HepG2 (cell line): ENCODE data around the gene ATF6. TPM values are rescaled to one million over a fixed set of nuclear protein-coding genes. Genes with fewer than 3 reads are reported as not detected.
A peak's percentile ranks its signal among the peaks of the same experiment; 100 is the strongest.

Experiments
- ATAC-seq: fragments of 200-7000 bp; cut with Tn5 transposase; 3 replicates; pipeline ENCODE4 v1.9.1; 2020; ENCODE audit warnings: mild to moderate bottlenecking, moderate library complexity
- BruUV-seq: library from RNA; stranded (reverse); fragments of 400-500 nt; replicated peaks from 2 replicates; lab custom pipeline; 2021; lab: Mats Ljungman, UMichigan
- CTCF ChIA-PET: fragments of 300-600 bp; formaldehyde crosslinking; extraction: SDS; loops from one replicate; lab custom pipeline; 2021; ENCODE audit warnings: low total read pairs, inconsistent platforms, low intra/inter-chr PET ratio; lab: Yijun Ruan, JAX
- POLR2A ChIA-PET: fragments of 350-600 bp; sonication (Branson Sonifier 250); formaldehyde crosslinking; loops from one replicate; lab custom pipeline; 2020; ENCODE audit warnings: antibody characterized with exemption, inconsistent platforms; lab: Yijun Ruan, JAX
- DNase-seq: peaks from one replicate; pipeline ENCODE4 v3.0.0-alpha.2; 2015; ENCODE audit warnings: low spot score
- FAIRE-seq: peaks from 3 replicates; lab custom pipeline; 2011; peaks lifted over from hg19 to GRCh38; lab: Jason Lieb, UNC
- H2AFZ ChIP-seq: one replicate; pipeline ENCODE4 v1.6.1; 2011; ENCODE audit warnings: low read length, inconsistent platforms
- H3K27ac ChIP-seq: fragments of 300-600 bp; 3 replicates; pipeline ENCODE4 v1.8.0; 2011; ENCODE audit warnings: mixed run types, mild to moderate bottlenecking, mixed read lengths, low read length, inconsistent platforms; ENCODE audit not compliant: insufficient read depth; ENCODE audit errors: extremely low read length
- H3K27me3 ChIP-seq, 2 experiments: fragments of 200-600 bp in 1 of 2; 2 replicates in 1 of 2; 3 replicates in 1 of 2; pipeline versions ENCODE4 v1.6.0 to v1.8.0; 2011; ENCODE audit warnings: low read length in 2 of 2, mild to moderate bottlenecking in 2 of 2, moderate library complexity in 2 of 2, inconsistent platforms in 1 of 2; ENCODE audit not compliant: insufficient read depth in 2 of 2, control insufficient read depth in 1 of 2
- H3K36me3 ChIP-seq, 2 experiments: fragments of 200-600 bp in 1 of 2; replicated peaks in 1 of 2; 2 replicates in 1 of 2; 3 replicates in 1 of 2; pipeline versions ENCODE4 v1.5.1 to v1.8.0; 2011; ENCODE audit warnings: low read length in 2 of 2, inconsistent platforms in 1 of 2; ENCODE audit not compliant: insufficient read depth in 2 of 2, control insufficient read depth in 1 of 2
- H3K4me1 ChIP-seq: 2 replicates; pipeline ENCODE4 v1.5.1; 2012; ENCODE audit warnings: low read length, inconsistent platforms; ENCODE audit not compliant: insufficient read depth
- H3K4me2 ChIP-seq: 2 replicates; pipeline ENCODE4 v1.6.0; 2011; ENCODE audit warnings: low read depth, low read length, inconsistent platforms
- H3K4me3 ChIP-seq, 3 experiments: fragments of 200-600 bp in 1 of 3; sonication (generic), shearing (Covaris generic) in 1 of 3; replicated peaks in 1 of 3; 2 replicates each; pipeline ENCODE4 v1.5.1; 2011 to 2016; ENCODE audit warnings: low read length in 3 of 3, inconsistent platforms in 2 of 3, low read depth in 2 of 3, mild to moderate bottlenecking in 2 of 3, control low read depth in 1 of 3, mixed read lengths in 1 of 3; ENCODE audit not compliant: insufficient read depth in 1 of 3
- H3K79me2 ChIP-seq: one replicate; pipeline ENCODE4 v1.6.1; 2011; ENCODE audit warnings: low read length, inconsistent platforms; ENCODE audit not compliant: insufficient read depth
- H3K9ac ChIP-seq: 2 replicates; pipeline ENCODE4 v1.6.0; 2011; ENCODE audit warnings: mild to moderate bottlenecking, low read depth, low read length, inconsistent platforms; ENCODE audit not compliant: insufficient read depth
- H3K9me3 ChIP-seq: 2 replicates; pipeline ENCODE4 v1.5.1; 2012; ENCODE audit warnings: mild to moderate bottlenecking, low read length
- H4K20me1 ChIP-seq: 2 replicates; pipeline ENCODE4 v1.6.0; 2011; ENCODE audit warnings: inconsistent platforms, mild to moderate bottlenecking, low read length, moderate library complexity; ENCODE audit not compliant: insufficient read depth
- AHR ChIP-seq: IDR thresholded peaks from 2 replicates; pipeline ENCODE4 v1.6.1; 2018; ENCODE audit warnings: missing genetic modification reagents, missing compliant biosample characterization
- ARNT ChIP-seq: fragments of 450-650 bp; IDR thresholded peaks from 2 replicates; pipeline ENCODE4 v1.6.1; 2017
- CTCF ChIP-seq: sonication (generic); formaldehyde crosslinking; IDR thresholded peaks from 2 replicates; pipeline ENCODE4 v1.5.0; 2020; ENCODE audit warnings: mild to moderate bottlenecking, missing genetic modification reagents, moderate library complexity
- FIP1L1 ChIP-seq: fragments of 200-400 bp; formaldehyde crosslinking; IDR thresholded peaks from 2 replicates; pipeline ENCODE4 v1.6.1; 2018; ENCODE audit warnings: low read depth, mild to moderate bottlenecking, low read length, moderate library complexity, borderline replicate concordance; ENCODE audit not compliant: insufficient read depth
- FOXP4 ChIP-seq: sonication (generic); formaldehyde crosslinking; IDR thresholded peaks from 2 replicates; pipeline ENCODE4 v1.4.0; 2020; ENCODE audit warnings: missing genetic modification reagents
- MEIS2 ChIP-seq: sonication (generic); formaldehyde crosslinking; IDR thresholded peaks from 2 replicates; pipeline ENCODE4 v1.9.0; 2021; ENCODE audit warnings: mild to moderate bottlenecking, missing genetic modification reagents
- PPARG ChIP-seq: conservative IDR thresholded peaks from 2 replicates; pipeline ENCODE4 v1.6.1; 2016; ENCODE audit warnings: missing biosample characterization, missing genetic modification reagents
- RAD21 ChIP-seq: fragments of 450-650 bp; formaldehyde crosslinking; IDR thresholded peaks from 2 replicates; pipeline ENCODE4 v1.5.0; 2020; ENCODE audit warnings: mild to moderate bottlenecking
- ZBED4 ChIP-seq: sonication (generic); formaldehyde crosslinking; IDR thresholded peaks from 2 replicates; pipeline ENCODE4 v1.4.0; 2020; ENCODE audit warnings: missing genetic modification reagents, borderline replicate concordance
- ZBTB14 ChIP-seq: sonication (generic); formaldehyde crosslinking; IDR thresholded peaks from 2 replicates; pipeline ENCODE4 v1.4.0; 2020; ENCODE audit warnings: missing genetic modification reagents
- ZBTB37 ChIP-seq: sonication (generic); formaldehyde crosslinking; IDR thresholded peaks from 2 replicates; pipeline ENCODE4 v1.4.0; 2020; ENCODE audit warnings: mild to moderate bottlenecking, missing genetic modification reagents
- ZNF589 ChIP-seq: sonication (generic); formaldehyde crosslinking; conservative IDR thresholded peaks from 2 replicates; pipeline ENCODE4 v1.8.0; 2022; ENCODE audit warnings: mild to moderate bottlenecking, moderate library complexity, missing genetic modification reagents
- ZNF615 ChIP-seq: sonication (generic); formaldehyde crosslinking; IDR thresholded peaks from 2 replicates; pipeline ENCODE4 v1.5.0; 2020; ENCODE audit warnings: mild to moderate bottlenecking, missing genetic modification reagents, borderline replicate concordance
- ZNF891 ChIP-seq: sonication (generic); formaldehyde crosslinking; IDR thresholded peaks from 2 replicates; pipeline ENCODE4 v1.5.0; 2020; ENCODE audit warnings: mild to moderate bottlenecking, missing genetic modification reagents
- WGBS: methylation state at CpG from one replicate; pipeline ENCODE4 v1.1.6; 2017; ENCODE audit warnings: low lambda C conversion rate; 5-methylcytosine and 5-hydroxymethylcytosine counted together
- in situ Hi-C: cut with HindIII; loops from 2 replicates; pipeline ENCODE4 v1.10.0; 2017; ENCODE audit warnings: low pct_unique_long_range_greater_than_20kb; ENCODE audit not compliant: extremely low pct_ligation_motif_present
- intact Hi-C: fragments of 100-400 bp; cut with micrococcal nuclease; formaldehyde crosslinking; loops from one replicate; pipeline ENCODE4 v1.10.0; 2022; ENCODE audit not compliant: unreplicated experiment
- polyA plus RNA-seq, 8 experiments: library from polyadenylated mRNA; depleted of rRNA in 3 of 8; stranded (reverse) in 7 of 8; unstranded in 1 of 8; fragments of >200 nt; fragmentation: Illumina TruSeq in 4 of 8; extraction: Trizol in 4 of 8; gene quantifications; 2 replicates each; pipeline versions ENCODE4 v1.2.1 to v1.2.3, GENCODE V29; 2011 to 2016; ENCODE audit warnings: low read depth in 4 of 8, missing spikeins in 1 of 8, mixed read lengths in 1 of 8; ENCODE audit not compliant: insufficient read depth in 1 of 8
- total RNA-seq, 5 experiments: library from RNA; depleted of rRNA; stranded (reverse); fragments of >200 nt; fragmentation: Illumina TruSeq; extraction: Trizol; gene quantifications; 2 replicates each; pipeline ENCODE4 v1.2.3, GENCODE V29; 2016; ENCODE audit warnings: low read depth in 1 of 5

ATF6 gene
- total and polyA plus RNA-seq, 2 of the 13 experiments (the other 11 are each of a cell fraction or from before 2014, with no cell fraction given): 13.2 to 14.5 TPM

GRCh38 chr1:161792740-161793139, 26.6 kb downstream of the ATF6 start:
- 57% methylated on average over 3 of the region's 3 CpGs for WGBS
- Histone ChIP-seq H3K4me1 (no peaks in the 10 kb centered on the region), H3K27ac (no peak overlapping the region), H3K4me3 (no peak overlapping the region), H3K9me3 (no peaks in the 10 kb centered on the region), H3K4me2 (no peak overlapping the region), H3K79me2 (no peaks in the 10 kb centered on the region), H4K20me1 (no peaks in the 10 kb centered on the region), H3K27me3 (no peaks in the 10 kb centered on the region), H3K9ac (no peak overlapping the region), H3K36me3 (peaks cover 9 to 48% of the 10 kb centered on the region in 2 experiments; a peak in 4 of 5 replicates), H2AFZ (no peak overlapping the region)
- CTCF ChIA-PET: interaction anchor here (1.3 to 1.9 kb wide), 3 partner anchors 113 to 245 kb away, joined by 4 to 23 read pairs (median 11); no protein-coding TSS in a partner anchor
- FAIRE-seq (peak; percentile 26), DNase-seq (peak; percentile 59), ATAC-seq (peak; percentile 73)
- in situ Hi-C loops: loop anchor here (5.0 kb wide), 1 partner anchor 235 kb away; no protein-coding TSS in a partner anchor
- intact Hi-C loops: loop anchor here (1.0 to 10.0 kb wide), 3 partner anchors 72 to 245 kb away; no protein-coding TSS in a partner anchor
- no TSS peak for BruUV-seq
- POLR2A ChIA-PET: interaction anchor here (0.8 kb wide), 1 partner anchor 244 kb away, joined by 3 read pairs; no protein-coding TSS in a partner anchor
- TF ChIP-seq ZBTB37: no peak
- TF ChIP-seq ZNF589: no peak
- TF ChIP-seq ZBTB14: no peak
- TF ChIP-seq FIP1L1: no peak
- no peak for TF ChIP-seq ZBED4 (CRISPR knock-in tag)
- no peak for TF ChIP-seq PPARG (CRISPR knock-in tag)
- TF ChIP-seq ZNF891 (CRISPR knock-in tag): no peak
- no peak for TF ChIP-seq AHR (CRISPR knock-in tag)
- TF ChIP-seq CTCF (CRISPR knock-in tag): peak; percentile 73
- TF ChIP-seq MEIS2 (CRISPR knock-in tag): no peak
- no peak for TF ChIP-seq ZNF615 (CRISPR knock-in tag)
- TF ChIP-seq ARNT: no peak
- TF ChIP-seq FOXP4: no peak
- peak; percentile 53; the same call in 1 of the 2 replicates for TF ChIP-seq RAD21 (CRISPR knock-in tag)
